ENCODE results near the gene UTS2. TPM values are rescaled to one million over a fixed set of nuclear protein-coding genes. Genes with fewer than 3 reads are reported as not detected.

UTS2 gene
- total and polyA plus RNA-seq, 2 of the 8 experiments (the other 6 are each of a cell fraction or from before 2014, with no cell fraction given): not detected

DNA sequence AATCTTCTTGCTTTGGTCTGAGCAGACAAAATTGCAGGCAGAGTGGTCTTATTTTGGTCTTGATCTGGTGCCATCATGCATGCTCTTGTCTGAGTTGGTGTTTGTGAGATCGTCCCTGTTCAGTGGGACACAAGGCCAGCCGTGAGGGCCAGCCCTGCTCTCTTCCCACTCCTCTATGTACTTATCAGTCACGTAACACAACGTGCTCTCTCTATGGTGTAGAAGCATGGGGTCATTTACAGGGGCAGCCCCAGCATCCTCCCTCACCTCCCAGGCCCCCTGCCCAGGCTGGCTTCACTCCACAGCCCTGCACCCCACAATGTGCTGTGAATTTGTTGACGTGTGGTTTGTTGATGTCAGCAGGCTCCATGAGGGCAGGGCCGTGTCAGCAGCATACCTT, 18.3 kb upstream of the UTS2 start:
- Histone ChIP-seq H3K79me2 (ENCODE audit: control insufficient read depth in 1 of 2, insufficient read depth in 2 of 2, low read length in 2 of 2) (no peaks in the 10 kb centered on the region), H3K4me1 (replicated peaks in 1 of 4; ENCODE audit: control insufficient read depth in 3 of 4, insufficient read depth in 4 of 4, low read length in 3 of 4) (no peaks in the 10 kb centered on the region), H4K91ac (replicated peaks; ENCODE audit: insufficient read length, low read length) (no peak overlapping the region), H4K5ac (ENCODE audit: insufficient read length, low read depth, low read length) (no peak overlapping the region), H3K4me3 (ENCODE audit: extremely low read depth in 1 of 4, insufficient read depth in 2 of 4, low read depth in 3 of 4, low read length in 4 of 4) (no peak overlapping the region), H2BK120ac (replicated peaks; ENCODE audit: low read depth, low read length) (no peak overlapping the region), H2BK12ac (ENCODE audit: low read depth, low read length) (no peak overlapping the region), H3K27ac (ENCODE audit: low read depth, low read length) (no peak overlapping the region), H4K8ac (ENCODE audit: extremely low read depth, insufficient read depth, low read length) (no peak overlapping the region), H2BK20ac (ENCODE audit: low read length) (no peak overlapping the region), H3K9ac (replicated peaks in 1 of 4; ENCODE audit: extremely low read depth in 1 of 4, low read depth in 3 of 4, low read length in 3 of 4) (no peak overlapping the region), H3K9me3 (ENCODE audit: insufficient read depth in 2 of 2, low read depth in 1 of 2, low read length in 1 of 2) (no peaks in the 10 kb centered on the region), H2BK15ac (ENCODE audit: low read length) (no peak overlapping the region), H3K4me2 (ENCODE audit: insufficient read depth in 1 of 2, low read depth in 2 of 2, low read length in 2 of 2) (no peak overlapping the region), H3K14ac (ENCODE audit: insufficient read length) (no peak overlapping the region), H3K27me3 (replicated peaks in 1 of 4; ENCODE audit: control insufficient read depth in 3 of 4, extremely low read depth in 1 of 4, insufficient read depth in 3 of 4, low read length in 3 of 4) (no peaks in the 10 kb centered on the region), H3K23ac (ENCODE audit: insufficient read length) (no peak overlapping the region), H2BK5ac (ENCODE audit: low read depth, low read length) (no peak overlapping the region), H2AK5ac (ENCODE audit: low read depth, low read length) (no peak overlapping the region), H3K79me1 (ENCODE audit: low read depth, low read length) (no peaks in the 10 kb centered on the region), H2AFZ (ENCODE audit: low read length) (no peak overlapping the region), H3K36me3 (ENCODE audit: control insufficient read depth in 2 of 4, insufficient read depth in 4 of 4, low read length in 3 of 4) (no peaks in the 10 kb centered on the region; a peak in 1 of 8 replicates), H3K4ac (replicated peaks; ENCODE audit: insufficient read length, low read depth, low read length) (no peak overlapping the region), H3K23me2 (ENCODE audit: low read depth, low read length) (no peaks in the 10 kb centered on the region), H4K20me1 (replicated peaks in 1 of 2; ENCODE audit: control insufficient read depth in 1 of 2, insufficient read depth in 2 of 2, low read length in 2 of 2) (no peaks in the 10 kb centered on the region), H3K56ac (replicated peaks; ENCODE audit: insufficient read length, low read depth, low read length) (no peak overlapping the region), H3K18ac (ENCODE audit: extremely low read depth, low read length) (no peak overlapping the region)
- CTCF ChIA-PET (ENCODE audit: partially characterized antibody): no interaction called here
- no peak for FAIRE-seq
- no peak for DNase-seq (ENCODE audit: low read depth in 1 of 2, low spot score in 2 of 2)
- 91% methylated on average over 6 of the region's 6 CpGs; no CpG with 5 or more reads in 1 of the 2 experiments for WGBS, 2 experiments (ENCODE audit: extremely low coverage in 1 of 2, insufficient coverage in 1 of 2, insufficient read length in 1 of 2, insufficient replicate concordance in 2 of 2, low coverage in 1 of 2, low lambda C conversion rate in 2 of 2, missing lambda C conversion rate in 1 of 2)
- POLR2A ChIA-PET (ENCODE audit: partially characterized antibody): no interaction called here
- no peak for TF ChIP-seq POU5F1 (IDR thresholded peaks at IDR 0.05; ENCODE audit: low read depth, low read length)
- TF ChIP-seq ZNF274 (IDR thresholded peaks at IDR 0.05; ENCODE audit: borderline replicate concordance, extremely low read depth, low read length): no peak
- TF ChIP-seq, protein P1, sequence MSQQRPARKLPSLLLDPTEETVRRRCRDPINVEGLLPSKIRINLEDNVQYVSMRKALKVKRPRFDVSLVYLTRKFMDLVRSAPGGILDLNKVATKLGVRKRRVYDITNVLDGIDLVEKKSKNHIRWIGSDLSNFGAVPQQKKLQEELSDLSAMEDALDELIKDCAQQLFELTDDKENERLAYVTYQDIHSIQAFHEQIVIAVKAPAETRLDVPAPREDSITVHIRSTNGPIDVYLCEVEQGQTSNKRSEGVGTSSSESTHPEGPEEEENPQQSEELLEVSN (IDR thresholded peaks at IDR 0.05): no peak
- no peak for TF ChIP-seq POLR2AphosphoS5 (IDR thresholded peaks at IDR 0.05; ENCODE audit: low read depth, low read length)
- TF ChIP-seq SAP30 (IDR thresholded peaks at IDR 0.05; ENCODE audit: insufficient read depth, insufficient replicate concordance, low read length): no peak
- TF ChIP-seq SUZ12 (IDR thresholded peaks at IDR 0.05; ENCODE audit: low read length): no peak
- no peak for TF ChIP-seq RAD21 (IDR thresholded peaks at IDR 0.05 in 1 of 2, conservative IDR thresholded peaks at IDR 0.05 in 1 of 2; ENCODE audit: low read depth in 2 of 2, low read length in 2 of 2)
- TF ChIP-seq KDM1A (IDR thresholded peaks at IDR 0.05; ENCODE audit: borderline replicate concordance, low read length): no peak
- TF ChIP-seq JUN (IDR thresholded peaks at IDR 0.05; ENCODE audit: low read depth, low read length): no peak
- TF ChIP-seq, protein P2, sequence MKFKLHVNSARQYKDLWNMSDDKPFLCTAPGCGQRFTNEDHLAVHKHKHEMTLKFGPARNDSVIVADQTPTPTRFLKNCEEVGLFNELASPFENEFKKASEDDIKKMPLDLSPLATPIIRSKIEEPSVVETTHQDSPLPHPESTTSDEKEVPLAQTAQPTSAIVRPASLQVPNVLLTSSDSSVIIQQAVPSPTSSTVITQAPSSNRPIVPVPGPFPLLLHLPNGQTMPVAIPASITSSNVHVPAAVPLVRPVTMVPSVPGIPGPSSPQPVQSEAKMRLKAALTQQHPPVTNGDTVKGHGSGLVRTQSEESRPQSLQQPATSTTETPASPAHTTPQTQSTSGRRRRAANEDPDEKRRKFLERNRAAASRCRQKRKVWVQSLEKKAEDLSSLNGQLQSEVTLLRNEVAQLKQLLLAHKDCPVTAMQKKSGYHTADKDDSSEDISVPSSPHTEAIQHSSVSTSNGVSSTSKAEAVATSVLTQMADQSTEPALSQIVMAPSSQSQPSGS (IDR thresholded peaks at IDR 0.05; ENCODE audit: low read length): no peak
- no peak for TF ChIP-seq CTBP2 (IDR thresholded peaks at IDR 0.05; ENCODE audit: borderline replicate concordance, insufficient read depth, insufficient read length, low read length)
